NB4 (cell line): ENCODE measurements around the gene CDK13.

Experiments used
- POLR2A ChIP-seq: IDR thresholded peaks from 2 replicates; pipeline ENCODE4 v1.6.1; 2011; ENCODE audit warnings: mild to moderate bottlenecking; ENCODE audit not compliant: insufficient read length; ENCODE audit errors: extremely low read depth
- TF ChIP-seq, protein P1 (sequence below): IDR thresholded peaks from one replicate; pipeline ENCODE4 v1.5.1; 2012; ENCODE audit warnings: low read depth, low read length

GRCh38 chr7:40009301-40009700 lies 59.2 kb downstream of the CDK13 start:
- TF ChIP-seq, protein P1, sequence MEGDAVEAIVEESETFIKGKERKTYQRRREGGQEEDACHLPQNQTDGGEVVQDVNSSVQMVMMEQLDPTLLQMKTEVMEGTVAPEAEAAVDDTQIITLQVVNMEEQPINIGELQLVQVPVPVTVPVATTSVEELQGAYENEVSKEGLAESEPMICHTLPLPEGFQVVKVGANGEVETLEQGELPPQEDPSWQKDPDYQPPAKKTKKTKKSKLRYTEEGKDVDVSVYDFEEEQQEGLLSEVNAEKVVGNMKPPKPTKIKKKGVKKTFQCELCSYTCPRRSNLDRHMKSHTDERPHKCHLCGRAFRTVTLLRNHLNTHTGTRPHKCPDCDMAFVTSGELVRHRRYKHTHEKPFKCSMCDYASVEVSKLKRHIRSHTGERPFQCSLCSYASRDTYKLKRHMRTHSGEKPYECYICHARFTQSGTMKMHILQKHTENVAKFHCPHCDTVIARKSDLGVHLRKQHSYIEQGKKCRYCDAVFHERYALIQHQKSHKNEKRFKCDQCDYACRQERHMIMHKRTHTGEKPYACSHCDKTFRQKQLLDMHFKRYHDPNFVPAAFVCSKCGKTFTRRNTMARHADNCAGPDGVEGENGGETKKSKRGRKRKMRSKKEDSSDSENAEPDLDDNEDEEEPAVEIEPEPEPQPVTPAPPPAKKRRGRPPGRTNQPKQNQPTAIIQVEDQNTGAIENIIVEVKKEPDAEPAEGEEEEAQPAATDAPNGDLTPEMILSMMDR: no peak
- TF ChIP-seq POLR2A: no peak
